Muscle layer of colon (tissue), 2 donors: ENCODE measurements around the gene ANKRD63.

ENCODE experiments used
- H3K27ac ChIP-seq: one replicate; pipeline ENCODE4 v1.7.0; 2013; ENCODE audit warnings: low read depth, mild to moderate bottlenecking, low read length, moderate library complexity
- H3K27me3 ChIP-seq, 2 donors: one replicate each; pipeline ENCODE4 v1.7.0; 2013; ENCODE audit warnings: low read length in 2 of 2, mild to moderate bottlenecking in 2 of 2; ENCODE audit not compliant: insufficient read depth in 2 of 2, control insufficient read depth in 1 of 2
- H3K36me3 ChIP-seq: one replicate; pipeline ENCODE4 v1.7.0; 2013; ENCODE audit warnings: mild to moderate bottlenecking, low read length; ENCODE audit not compliant: insufficient read depth
- H3K4me1 ChIP-seq: one replicate; pipeline ENCODE4 v1.7.0; 2013; ENCODE audit warnings: mild to moderate bottlenecking, low read length; ENCODE audit not compliant: insufficient read depth
- H3K4me3 ChIP-seq, 2 donors: one replicate each; pipeline ENCODE4 v1.7.0; 2013; ENCODE audit warnings: low read length in 2 of 2, low read depth in 1 of 2, mild to moderate bottlenecking in 1 of 2, moderate library complexity in 1 of 2
- H3K9ac ChIP-seq: one replicate; pipeline ENCODE4 v1.7.0; 2013; ENCODE audit warnings: low read length
- H3K9me3 ChIP-seq: one replicate; pipeline ENCODE4 v1.7.0; 2013; ENCODE audit warnings: mild to moderate bottlenecking, low read length
- donor health status: abdominal sarcoma.
- donor health status: Adenocarcinoma of cecum.

The ANKRD63 gene

GRCh38 chr15:40243126-40243810 is 39.6 kb downstream of the ANKRD63 start:
- Histone ChIP-seq H3K27me3 (peaks cover 0 to 12% of the 10 kb centered on the region in 2 donors), H3K9me3 (no peaks in the 10 kb centered on the region), H3K4me1 (no peaks in the 10 kb centered on the region), H3K4me3 (no peak overlapping the region), H3K27ac (no peak overlapping the region), H3K36me3 (no peaks in the 10 kb centered on the region), H3K9ac (no peak overlapping the region)

GRCh38 chr15:40242601-40243000 is 40.3 kb downstream of the ANKRD63 start:
- Histone ChIP-seq H3K4me1 (no peaks in the 10 kb centered on the region), H3K36me3 (no peaks in the 10 kb centered on the region), H3K27me3 (peaks cover 0 to 12% of the 10 kb centered on the region in 2 donors), H3K9me3 (no peaks in the 10 kb centered on the region), H3K9ac (no peak overlapping the region), H3K4me3 (no peak overlapping the region), H3K27ac (no peak overlapping the region)

- H3K4me3 ChIP-seq, result no peak overlapping the region
Observed at GRCh38 chr15:40242213-40242599, 40.7 kb downstream of the ANKRD63 start.

DNA sequence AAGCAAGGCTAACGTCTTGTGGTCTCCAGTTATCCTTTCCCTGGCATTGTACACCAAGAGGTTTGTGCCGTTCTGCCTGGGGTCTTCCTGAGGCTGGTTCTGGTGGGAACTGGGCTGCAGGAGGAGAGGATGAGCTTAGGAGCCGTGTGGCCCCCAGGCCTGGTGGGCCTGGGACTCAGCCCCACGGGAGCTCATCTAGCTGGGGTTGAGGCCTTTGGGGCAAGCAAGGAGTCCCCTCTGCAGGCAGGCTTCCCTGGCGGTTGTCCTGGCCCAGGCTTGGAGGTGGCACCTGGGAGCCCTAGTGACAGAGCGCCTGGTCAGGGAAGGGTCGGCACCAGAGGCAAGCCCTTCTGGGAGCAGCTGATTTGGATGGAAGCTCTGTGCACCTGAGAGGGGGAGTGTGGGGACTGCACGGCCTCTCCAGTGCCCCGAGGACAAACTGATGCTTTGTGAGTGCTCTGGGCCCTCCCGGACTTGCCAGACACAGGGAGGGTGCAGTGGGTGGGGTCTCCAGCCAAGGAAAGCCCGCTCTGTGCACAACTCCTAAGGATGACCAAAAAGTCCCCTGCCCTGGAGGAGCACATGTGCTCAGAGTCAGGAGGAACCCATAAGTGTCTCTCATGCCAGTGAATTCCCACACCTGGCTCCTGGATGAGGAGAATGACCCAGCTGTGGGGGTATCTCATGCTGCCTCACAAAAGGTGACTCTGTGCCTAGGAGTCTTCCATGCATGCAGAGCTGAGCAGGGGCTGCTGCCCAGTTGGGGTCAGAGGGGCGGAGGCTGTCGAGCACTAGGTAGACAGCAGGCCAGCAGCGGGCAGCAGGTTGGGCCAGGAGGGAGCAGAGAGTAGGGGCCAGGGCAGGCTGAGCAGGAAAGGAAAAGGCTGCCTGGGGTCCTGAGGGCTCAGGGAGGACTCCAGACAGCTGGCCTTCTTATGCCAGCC is 41.3 kb downstream of the ANKRD63 start:
- H3K9me3 ChIP-seq, result no peaks in the 10 kb centered on the region
- H3K27me3 ChIP-seq, result peaks cover 0 to 12% of the 10 kb centered on the region in 2 donors
- H3K36me3 ChIP-seq, result no peaks in the 10 kb centered on the region
- H3K4me1 ChIP-seq, result no peaks in the 10 kb centered on the region
- H3K9ac ChIP-seq, result no peak overlapping the region
- no peak overlapping the region for H3K27ac ChIP-seq
- H3K4me3 ChIP-seq, result no peak overlapping the region

More at GRCh38 chr15:40242213-40242599, 40.7 kb downstream of the ANKRD63 start:
- Histone ChIP-seq H3K27me3 (peaks cover 0 to 12% of the 10 kb centered on the region in 2 donors), H3K4me1 (no peaks in the 10 kb centered on the region), H3K27ac (no peak overlapping the region), H3K9ac (no peak overlapping the region), H3K36me3 (no peaks in the 10 kb centered on the region), H3K9me3 (no peaks in the 10 kb centered on the region)

DNA sequence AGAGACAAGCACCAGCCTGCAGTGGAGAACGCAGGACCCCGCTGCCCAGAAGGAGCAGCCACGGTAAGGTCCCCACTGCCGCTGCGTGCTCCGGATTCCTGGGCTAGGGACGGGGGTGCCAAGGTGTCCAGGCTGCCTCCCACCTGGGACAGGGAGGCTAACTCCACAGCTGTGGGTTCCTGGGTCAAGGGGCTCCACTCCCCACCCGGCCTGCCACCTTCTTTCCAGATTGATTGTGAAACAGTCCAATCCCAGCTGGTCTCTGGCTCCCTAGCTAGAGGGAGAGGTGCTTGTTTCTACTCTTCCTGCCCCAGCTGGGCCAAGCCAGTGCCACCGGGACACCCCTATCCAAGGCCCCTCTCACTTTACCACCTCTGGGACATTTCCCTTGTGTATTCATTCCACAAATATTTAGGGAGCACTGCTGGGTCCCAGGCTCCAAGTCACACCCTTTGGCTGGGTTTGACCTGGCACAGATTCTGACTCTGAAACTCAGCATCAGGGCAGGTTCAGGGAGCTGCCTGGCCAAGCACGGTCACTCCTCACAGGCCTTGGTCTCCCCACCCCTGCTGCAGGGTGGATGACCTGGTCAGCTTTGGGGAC is 42.1 kb downstream of the ANKRD63 start:
- H3K9me3 ChIP-seq, result no peaks in the 10 kb centered on the region
- peaks cover 0 to 12% of the 10 kb centered on the region in 2 donors for H3K27me3 ChIP-seq
- H3K36me3 ChIP-seq, result no peaks in the 10 kb centered on the region
- H3K27ac ChIP-seq, result no peak overlapping the region
- no peak overlapping the region for H3K4me3 ChIP-seq
- H3K4me1 ChIP-seq, result no peaks in the 10 kb centered on the region
- H3K9ac ChIP-seq, result no peak overlapping the region

DNA sequence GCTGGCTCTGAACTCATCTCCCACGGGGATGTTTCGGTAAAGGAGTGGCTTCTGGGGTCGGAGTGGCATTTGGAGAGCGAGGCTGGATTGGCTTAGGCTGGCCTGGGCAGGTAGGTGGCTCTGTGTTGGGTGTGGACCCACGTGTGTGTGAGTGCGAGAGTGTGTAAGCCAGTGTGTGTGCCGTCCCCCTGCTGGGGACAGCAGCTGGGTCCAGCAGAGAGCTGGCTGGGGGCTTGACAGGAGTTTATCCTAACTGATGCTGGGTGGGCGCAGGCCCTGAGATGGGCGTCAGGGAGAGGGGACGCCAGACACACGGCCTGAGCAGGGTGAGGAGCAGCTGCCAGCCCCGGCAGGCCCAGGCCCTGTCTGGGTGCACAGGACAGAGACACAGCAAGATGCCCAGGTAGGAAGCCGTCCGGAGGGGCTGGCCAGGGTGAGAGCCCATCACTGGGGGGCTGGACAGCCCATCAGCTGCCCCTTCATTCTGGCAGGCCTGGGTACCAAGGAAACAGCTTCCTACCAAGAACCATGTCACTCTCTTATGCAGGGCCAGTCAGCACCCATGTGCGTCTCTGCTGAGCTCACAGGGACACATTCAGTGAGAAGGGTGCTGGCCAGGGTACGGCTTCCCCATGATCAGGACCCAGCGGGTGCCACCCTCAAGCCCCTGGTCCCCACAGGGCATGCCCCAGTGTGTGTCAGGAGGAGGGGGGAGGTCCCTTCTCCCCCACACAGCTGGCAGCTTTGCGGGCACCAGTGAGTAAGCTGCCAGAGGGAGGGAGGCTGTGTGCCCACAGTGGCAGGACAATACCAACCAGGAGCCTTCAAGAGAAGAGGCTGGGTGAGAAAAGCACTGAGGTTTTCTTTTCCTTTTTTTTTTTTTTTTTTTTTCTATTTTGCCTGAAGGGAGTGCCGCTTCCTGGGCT is 42.9 kb downstream of the ANKRD63 start:
- H3K9ac ChIP-seq, result no peak overlapping the region
- no peaks in the 10 kb centered on the region for H3K36me3 ChIP-seq
- no peak overlapping the region for H3K27ac ChIP-seq
- H3K27me3 ChIP-seq, result peaks cover 0 to 12% of the 10 kb centered on the region in 2 donors
- H3K4me3 ChIP-seq, result no peak overlapping the region
- H3K9me3 ChIP-seq, result no peaks in the 10 kb centered on the region
- no peaks in the 10 kb centered on the region for H3K4me1 ChIP-seq

- Histone ChIP-seq H3K4me1 (no peaks in the 10 kb centered on the region), H3K4me3 (no peak overlapping the region), H3K36me3 (no peaks in the 10 kb centered on the region), H3K27ac (no peak overlapping the region), H3K9me3 (no peaks in the 10 kb centered on the region), H3K27me3 (peaks cover 0 to 12% of the 10 kb centered on the region in 2 donors), H3K9ac (no peak overlapping the region)
Observed at GRCh38 chr15:40239404-40239692, 43.5 kb downstream of the ANKRD63 start.

GRCh38 chr15:40238532-40239403 is 44.1 kb downstream of the ANKRD63 start, which contains the start of gene PAK6:
PAK6 (plus strand) TSS chr15:40239063; CDS start chr15:40264786, 25,723 bp downstream.
- Histone ChIP-seq H3K4me1 (no peaks in the 10 kb centered on the region), H3K4me3 (peak within 1 kb of the TSS in 1 of 2 donors; percentile 15), H3K9me3 (no peaks in the 10 kb centered on the region), H3K27me3 (peaks cover 0 to 12% of the 10 kb centered on the region in 2 donors), H3K36me3 (no peaks in the 10 kb centered on the region), H3K27ac (no peak within 1 kb of the TSS), H3K9ac (no peak within 1 kb of the TSS)

DNA sequence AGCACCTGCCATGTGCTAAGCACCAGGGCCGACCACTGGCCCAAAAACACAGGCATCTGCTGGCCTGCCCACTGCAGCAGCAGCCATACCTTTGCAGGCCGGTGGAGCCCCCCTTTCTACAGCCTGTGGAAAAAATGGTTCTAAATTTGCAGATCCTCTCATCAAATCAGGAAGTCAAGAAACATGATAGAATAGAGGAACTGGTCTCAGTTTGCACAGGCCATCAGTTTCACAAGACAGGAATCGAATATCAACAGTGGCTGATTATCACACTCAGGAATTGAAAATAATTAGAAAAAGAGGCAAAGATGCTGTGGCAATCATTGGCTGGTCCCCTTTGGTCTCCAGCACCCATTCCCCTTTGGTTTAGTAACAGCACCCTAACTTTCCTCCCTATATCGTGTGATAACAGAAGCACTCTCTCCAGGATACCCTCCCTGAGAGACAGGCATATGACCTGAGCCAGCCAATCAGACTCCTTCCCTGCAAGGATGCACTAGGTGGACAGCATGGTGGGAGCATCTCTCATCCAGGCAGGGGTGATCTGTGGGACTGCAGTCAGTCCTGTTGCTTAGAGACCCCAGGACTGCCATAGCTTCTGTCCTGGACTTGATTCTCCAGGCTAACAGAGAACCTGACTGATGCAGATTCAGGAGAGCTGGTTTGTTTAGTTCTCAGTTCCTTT is 47.5 kb downstream of the ANKRD63 start:
- Histone ChIP-seq H3K27me3 (peaks cover 0 to 7% of the 10 kb centered on the region in 2 donors), H3K27ac (no peak overlapping the region), H3K36me3 (no peaks in the 10 kb centered on the region), H3K9ac (no peak overlapping the region), H3K4me1 (no peaks in the 10 kb centered on the region), H3K9me3 (no peaks in the 10 kb centered on the region), H3K4me3 (no peak overlapping the region)

DNA sequence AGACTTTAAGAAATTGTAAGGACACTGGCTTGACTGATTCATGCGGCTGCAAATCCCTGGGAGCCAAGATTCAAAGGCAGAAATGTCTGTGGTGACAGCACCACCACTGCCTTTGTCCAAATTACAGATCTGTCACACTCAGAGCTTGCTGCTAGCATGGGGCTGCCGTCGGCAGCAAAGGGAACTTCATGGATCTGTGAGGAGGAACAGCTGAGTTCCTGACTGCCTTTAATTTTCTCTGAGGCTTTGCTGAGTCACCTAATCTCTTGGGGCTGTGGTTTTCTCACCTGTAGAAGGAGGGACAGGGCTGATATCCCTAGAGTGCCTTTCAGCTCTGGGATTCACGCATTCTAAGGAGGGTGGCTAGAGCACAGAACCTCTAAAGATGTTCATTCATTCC is 48.1 kb downstream of the ANKRD63 start:
- Histone ChIP-seq H3K4me3 (no peak overlapping the region), H3K36me3 (no peaks in the 10 kb centered on the region), H3K27ac (no peak overlapping the region), H3K9me3 (no peaks in the 10 kb centered on the region), H3K9ac (no peak overlapping the region), H3K4me1 (no peaks in the 10 kb centered on the region), H3K27me3 (peaks cover 0 to 5% of the 10 kb centered on the region in 2 donors)
